GM12891 (cell line): ENCODE data around the gene HOXD11.

Experiments used
- POLR2A ChIP-seq: IDR thresholded peaks from 2 replicates; pipeline ENCODE4 v1.6.1; 2011; ENCODE audit warnings: low read depth, low read length, control low read depth
- SPI1 ChIP-seq: IDR thresholded peaks from 2 replicates; pipeline ENCODE4 v1.6.1; 2011; ENCODE audit warnings: low read depth, low read length, control low read depth
- TAF1 ChIP-seq: IDR thresholded peaks from 2 replicates; pipeline ENCODE4 v1.6.1; 2011; ENCODE audit warnings: low read depth, low read length, control low read depth

DNA sequence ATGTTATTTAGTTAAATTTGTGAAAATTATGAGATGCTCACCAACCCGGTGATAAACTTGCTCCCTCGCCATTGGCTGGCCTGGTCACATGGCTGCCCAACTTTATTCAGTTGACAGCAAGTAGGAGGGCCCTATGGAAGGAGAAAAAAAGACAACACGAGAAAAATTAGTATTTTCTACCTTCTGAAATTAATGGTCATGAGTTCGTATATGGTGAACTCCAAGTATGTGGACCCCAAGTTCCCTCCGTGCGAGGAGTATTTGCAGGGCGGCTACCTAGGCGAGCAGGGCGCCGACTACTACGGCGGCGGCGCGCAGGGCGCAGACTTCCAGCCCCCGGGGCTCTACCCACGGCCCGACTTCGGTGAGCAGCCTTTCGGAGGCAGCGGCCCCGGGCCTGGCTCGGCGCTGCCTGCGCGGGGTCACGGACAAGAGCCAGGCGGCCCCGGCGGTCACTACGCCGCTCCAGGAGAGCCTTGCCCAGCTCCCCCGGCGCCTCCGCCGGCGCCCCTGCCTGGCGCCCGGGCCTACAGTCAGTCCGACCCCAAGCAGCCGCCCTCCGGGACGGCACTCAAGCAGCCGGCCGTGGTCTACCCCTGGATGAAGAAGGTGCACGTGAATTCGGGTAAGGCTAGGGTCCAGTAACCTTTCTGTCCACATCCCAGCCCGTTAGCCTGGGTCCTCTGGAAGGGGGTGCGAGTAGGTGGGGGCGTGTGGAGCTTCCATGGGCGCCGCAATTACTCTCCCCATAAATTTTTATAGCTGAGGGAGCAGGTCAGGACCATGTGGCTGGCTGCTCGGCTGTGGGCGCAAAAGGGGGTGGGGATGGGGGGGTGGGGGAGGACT, 44.6 kb downstream of the HOXD11 start, which contains the start of gene HOXD4:
- TF ChIP-seq POLR2A (no peak), SPI1 (no peak), TAF1 (no peak)
